ENCODE data around the gene NFIA.

NFIA gene

DNA sequence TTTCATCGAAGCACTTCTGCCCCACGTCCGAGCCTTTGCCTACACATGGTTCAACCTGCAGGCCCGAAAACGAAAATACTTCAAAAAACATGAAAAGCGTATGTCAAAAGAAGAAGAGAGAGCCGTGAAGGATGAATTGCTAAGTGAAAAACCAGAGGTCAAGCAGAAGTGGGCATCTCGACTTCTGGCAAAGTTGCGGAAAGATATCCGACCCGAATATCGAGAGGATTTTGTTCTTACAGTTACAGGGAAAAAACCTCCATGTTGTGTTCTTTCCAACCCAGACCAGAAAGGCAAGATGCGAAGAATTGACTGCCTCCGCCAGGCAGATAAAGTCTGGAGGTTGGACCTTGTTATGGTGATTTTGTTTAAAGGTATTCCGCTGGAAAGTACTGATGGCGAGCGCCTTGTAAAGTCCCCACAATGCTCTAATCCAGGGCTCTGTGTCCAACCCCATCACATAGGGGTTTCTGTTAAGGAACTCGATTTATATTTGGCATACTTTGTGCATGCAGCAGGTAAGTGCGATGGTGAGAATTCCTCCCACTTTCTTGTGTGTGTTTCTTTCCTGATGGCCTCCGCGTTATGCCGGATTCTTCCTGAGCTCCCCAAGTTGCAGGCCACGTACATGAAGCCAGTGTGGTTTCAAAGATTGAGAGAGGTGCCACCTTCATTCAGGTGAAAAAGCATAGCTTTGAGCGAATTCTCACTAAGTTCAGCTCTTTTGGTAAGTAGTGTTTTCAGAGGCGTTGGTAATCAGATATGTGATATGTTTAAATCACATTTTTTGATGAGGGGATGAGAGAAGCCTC lies 6.0 kb downstream of the NFIA start:
- H3K4me2 ChIP-seq (ENCODE audit: low read length), result peak overlapping the region; percentile 94

DNA sequence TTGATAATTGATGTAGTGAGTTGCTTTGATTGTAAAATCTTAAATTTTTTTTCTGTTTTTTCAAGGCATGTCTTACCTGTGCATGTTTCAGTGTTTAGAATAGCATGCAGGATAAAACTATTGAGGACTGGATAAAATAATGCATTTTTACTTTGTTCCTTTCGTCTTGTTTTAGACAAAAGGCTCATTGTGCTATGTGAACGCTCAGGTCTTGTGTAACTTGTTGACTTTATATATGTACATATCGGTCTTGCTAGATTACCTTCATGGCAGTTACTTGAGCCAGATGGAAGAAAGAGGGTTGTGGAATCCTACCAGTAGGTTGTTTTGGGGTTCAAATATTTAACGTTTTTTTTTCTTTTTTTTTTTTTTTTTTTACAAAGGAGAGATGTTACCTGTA lies 7.0 kb downstream of the NFIA start:
- Histone ChIP-seq H3K27me3 (ENCODE audit: control insufficient read depth, insufficient read depth, low read length) (no peaks in the 10 kb centered on the region), H3K9me3 (replicated peaks; ENCODE audit: low read length) (no peaks in the 10 kb centered on the region), H3K4me2 (ENCODE audit: low read length) (peak overlapping the region; percentile 94), H3K9ac (ENCODE audit: low read depth, low read length) (peak overlapping the region; percentile 88), H3K4me1 (ENCODE audit: control insufficient read depth, insufficient read depth, low read length) (peaks cover 77% of the 10 kb centered on the region), H3K4me3 (ENCODE audit: low read length) (peak overlapping the region; percentile 69), H3K36me3 (ENCODE audit: insufficient read depth, low read length) (no peaks in the 10 kb centered on the region)

More for the DNA sequence above, 6.0 kb downstream of the NFIA start:
- H3K4me3 ChIP-seq (ENCODE audit: low read length), result peak overlapping the region; percentile 69
- H3K36me3 ChIP-seq (ENCODE audit: insufficient read depth, low read length), result no peaks in the 10 kb centered on the region
- H3K27me3 ChIP-seq (ENCODE audit: control insufficient read depth, insufficient read depth, low read length), result no peaks in the 10 kb centered on the region
- H3K9me3 ChIP-seq (replicated peaks; ENCODE audit: low read length), result no peaks in the 10 kb centered on the region
- H3K4me1 ChIP-seq (ENCODE audit: control insufficient read depth, insufficient read depth, low read length), result peaks cover 67% of the 10 kb centered on the region
- H3K9ac ChIP-seq (ENCODE audit: low read depth, low read length), result peak overlapping the region; percentile 88

GRCh38 chr1:61089741-61090140 lies 7.4 kb downstream of the NFIA start:
- H3K4me2 ChIP-seq (ENCODE audit: low read length), result peak overlapping the region; percentile 94
- no peaks in the 10 kb centered on the region for H3K27me3 ChIP-seq (ENCODE audit: control insufficient read depth, insufficient read depth, low read length)
- H3K9ac ChIP-seq (ENCODE audit: low read depth, low read length), result peak overlapping the region; percentile 88
- H3K36me3 ChIP-seq (ENCODE audit: insufficient read depth, low read length), result no peaks in the 10 kb centered on the region
- H3K4me1 ChIP-seq (ENCODE audit: control insufficient read depth, insufficient read depth, low read length), result peaks cover 81% of the 10 kb centered on the region
- no peak overlapping the region for H3K4me3 ChIP-seq (ENCODE audit: low read length)
- H3K9me3 ChIP-seq (replicated peaks; ENCODE audit: low read length), result no peaks in the 10 kb centered on the region

- Histone ChIP-seq H3K4me2 (ENCODE audit: low read length) (peak overlapping the region; percentile 94), H3K36me3 (ENCODE audit: insufficient read depth, low read length) (no peaks in the 10 kb centered on the region), H3K4me3 (ENCODE audit: low read length) (peak overlapping the region; percentile 53), H3K27me3 (ENCODE audit: control insufficient read depth, insufficient read depth, low read length) (no peaks in the 10 kb centered on the region), H3K9me3 (replicated peaks; ENCODE audit: low read length) (no peaks in the 10 kb centered on the region), H3K9ac (ENCODE audit: low read depth, low read length) (peak overlapping the region; percentile 47), H3K4me1 (ENCODE audit: control insufficient read depth, insufficient read depth, low read length) (peaks cover 80% of the 10 kb centered on the region)
Observed at GRCh38 chr1:61090546-61091202, 8.3 kb downstream of the NFIA start.

DNA sequence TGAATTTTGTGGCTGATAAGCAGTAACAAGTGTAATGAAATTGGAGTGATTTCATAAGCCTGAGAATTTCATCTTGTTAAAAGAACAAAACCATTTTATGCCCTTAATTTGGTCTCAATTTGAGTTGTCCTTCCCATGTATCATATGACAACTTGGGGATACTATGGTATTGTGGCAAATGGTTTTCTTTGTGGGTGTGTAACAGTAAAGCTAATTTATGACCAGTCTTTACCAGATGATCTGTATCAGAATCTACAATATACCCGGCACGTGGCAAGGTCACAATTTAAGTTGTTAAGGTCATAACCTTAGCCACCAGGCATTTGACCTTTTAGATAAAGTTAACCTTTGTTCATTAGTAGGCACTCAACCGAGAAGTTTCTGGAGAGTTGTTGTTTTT lies 9.1 kb downstream of the NFIA start:
- Histone ChIP-seq H3K27me3 (ENCODE audit: control insufficient read depth, insufficient read depth, low read length) (no peaks in the 10 kb centered on the region), H3K9me3 (replicated peaks; ENCODE audit: low read length) (no peaks in the 10 kb centered on the region), H3K9ac (ENCODE audit: low read depth, low read length) (no peak overlapping the region), H3K36me3 (ENCODE audit: insufficient read depth, low read length) (no peaks in the 10 kb centered on the region), H3K4me1 (ENCODE audit: control insufficient read depth, insufficient read depth, low read length) (peaks cover 73% of the 10 kb centered on the region), H3K4me2 (ENCODE audit: low read length) (peak overlapping the region; percentile 94), H3K4me3 (ENCODE audit: low read length) (no peak overlapping the region)

- Histone ChIP-seq H3K9ac (ENCODE audit: low read depth, low read length) (no peak overlapping the region), H3K36me3 (ENCODE audit: insufficient read depth, low read length) (no peaks in the 10 kb centered on the region), H3K27me3 (ENCODE audit: control insufficient read depth, insufficient read depth, low read length) (no peaks in the 10 kb centered on the region), H3K9me3 (replicated peaks; ENCODE audit: low read length) (no peaks in the 10 kb centered on the region), H3K4me1 (ENCODE audit: control insufficient read depth, insufficient read depth, low read length) (peaks cover 75% of the 10 kb centered on the region), H3K4me3 (ENCODE audit: low read length) (no peak overlapping the region), H3K4me2 (ENCODE audit: low read length) (peak overlapping the region; percentile 7)
Observed at GRCh38 chr1:61092642-61093041, 10.3 kb downstream of the NFIA start.

DNA sequence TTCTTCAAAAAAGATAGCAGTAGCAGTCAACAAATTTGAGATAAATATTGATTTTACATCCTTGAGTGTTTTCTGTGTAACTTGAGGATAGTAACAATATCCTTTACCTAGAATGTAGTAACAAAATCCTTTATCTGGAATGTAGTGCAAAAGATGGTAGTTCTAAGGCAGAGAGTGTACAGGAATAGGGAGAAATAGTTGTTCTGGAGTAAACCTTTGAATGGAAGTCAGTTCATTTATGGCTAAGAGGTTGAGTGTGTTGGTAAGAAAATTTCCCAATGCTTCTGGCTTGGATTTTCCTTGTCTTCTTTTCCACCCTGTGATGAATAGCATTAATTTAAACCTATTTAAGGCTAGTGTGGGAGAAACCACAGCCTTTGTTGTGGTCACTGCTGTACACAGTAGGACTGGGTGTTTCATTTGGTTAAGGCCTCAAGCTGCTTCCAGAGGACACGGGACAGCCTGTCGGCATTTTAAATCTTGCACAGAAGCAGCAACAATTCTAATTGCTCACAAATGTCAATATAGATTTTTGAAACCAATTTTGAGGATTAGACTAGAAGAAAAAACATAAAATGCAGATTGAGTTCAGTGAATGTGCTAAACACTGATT lies 11.3 kb downstream of the NFIA start:
- peak overlapping the region; percentile 20 for H3K4me3 ChIP-seq (ENCODE audit: low read length)
- H3K36me3 ChIP-seq (ENCODE audit: insufficient read depth, low read length), result no peaks in the 10 kb centered on the region
- H3K4me2 ChIP-seq (ENCODE audit: low read length), result peak overlapping the region; percentile 59
- peak overlapping the region; percentile 20 for H3K9ac ChIP-seq (ENCODE audit: low read depth, low read length)
- no peaks in the 10 kb centered on the region for H3K9me3 ChIP-seq (replicated peaks; ENCODE audit: low read length)
- H3K27me3 ChIP-seq (ENCODE audit: control insufficient read depth, insufficient read depth, low read length), result no peaks in the 10 kb centered on the region
- peaks cover 73% of the 10 kb centered on the region for H3K4me1 ChIP-seq (ENCODE audit: control insufficient read depth, insufficient read depth, low read length)

DNA sequence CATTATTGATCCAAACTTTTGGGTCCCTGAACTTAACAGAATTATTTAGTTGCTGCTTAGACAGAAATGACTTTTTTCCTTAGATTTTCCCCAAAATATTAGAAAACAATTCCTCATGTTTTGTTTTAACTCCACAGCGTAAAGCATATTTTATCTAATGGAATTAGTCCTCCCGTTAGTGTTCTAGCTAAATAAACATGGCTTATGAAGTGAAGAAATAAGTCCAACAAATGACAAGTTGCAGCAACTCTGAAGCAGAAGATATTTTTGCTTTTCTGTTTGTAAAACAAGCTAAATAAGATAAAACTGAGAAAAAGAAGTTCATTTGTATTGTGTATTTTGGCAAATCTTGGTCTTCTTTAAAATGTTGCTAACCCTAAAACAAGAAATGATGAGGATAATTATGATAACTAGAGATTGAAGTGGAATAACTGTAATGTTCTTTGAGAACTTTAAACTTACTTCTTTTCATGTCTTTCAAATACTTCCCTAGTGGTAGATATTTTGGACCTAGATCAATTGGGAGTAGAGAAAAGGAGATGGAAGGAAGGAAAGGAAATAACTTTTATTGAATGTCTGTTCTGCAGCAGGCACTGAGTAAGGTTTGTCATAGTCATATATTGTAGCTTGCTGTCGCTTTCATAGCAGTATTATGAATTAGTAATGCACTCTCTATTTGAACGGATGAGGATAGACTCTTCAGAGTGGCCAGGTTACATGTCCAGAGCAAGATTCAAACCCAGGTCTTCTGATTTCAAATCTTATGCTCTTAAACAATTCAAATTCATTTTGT lies 12.5 kb downstream of the NFIA start:
- no peaks in the 10 kb centered on the region for H3K9me3 ChIP-seq (replicated peaks; ENCODE audit: low read length)
- H3K9ac ChIP-seq (ENCODE audit: low read depth, low read length), result peak overlapping the region; percentile 20
- H3K4me2 ChIP-seq (ENCODE audit: low read length), result peak overlapping the region; percentile 59
- H3K36me3 ChIP-seq (ENCODE audit: insufficient read depth, low read length), result no peaks in the 10 kb centered on the region
- peak overlapping the region; percentile 20 for H3K4me3 ChIP-seq (ENCODE audit: low read length)
- H3K4me1 ChIP-seq (ENCODE audit: control insufficient read depth, insufficient read depth, low read length), result peaks cover 62% of the 10 kb centered on the region
- no peaks in the 10 kb centered on the region for H3K27me3 ChIP-seq (ENCODE audit: control insufficient read depth, insufficient read depth, low read length)

GRCh38 chr1:61095470-61095812 lies 13.1 kb downstream of the NFIA start:
- peak overlapping the region; percentile 59 for H3K4me2 ChIP-seq (ENCODE audit: low read length)
- H3K4me1 ChIP-seq (ENCODE audit: control insufficient read depth, insufficient read depth, low read length), result peaks cover 56% of the 10 kb centered on the region
- H3K9ac ChIP-seq (ENCODE audit: low read depth, low read length), result no peak overlapping the region
- H3K4me3 ChIP-seq (ENCODE audit: low read length), result no peak overlapping the region
- no peaks in the 10 kb centered on the region for H3K9me3 ChIP-seq (replicated peaks; ENCODE audit: low read length)
- H3K27me3 ChIP-seq (ENCODE audit: control insufficient read depth, insufficient read depth, low read length), result no peaks in the 10 kb centered on the region
- H3K36me3 ChIP-seq (ENCODE audit: insufficient read depth, low read length), result no peaks in the 10 kb centered on the region

DNA sequence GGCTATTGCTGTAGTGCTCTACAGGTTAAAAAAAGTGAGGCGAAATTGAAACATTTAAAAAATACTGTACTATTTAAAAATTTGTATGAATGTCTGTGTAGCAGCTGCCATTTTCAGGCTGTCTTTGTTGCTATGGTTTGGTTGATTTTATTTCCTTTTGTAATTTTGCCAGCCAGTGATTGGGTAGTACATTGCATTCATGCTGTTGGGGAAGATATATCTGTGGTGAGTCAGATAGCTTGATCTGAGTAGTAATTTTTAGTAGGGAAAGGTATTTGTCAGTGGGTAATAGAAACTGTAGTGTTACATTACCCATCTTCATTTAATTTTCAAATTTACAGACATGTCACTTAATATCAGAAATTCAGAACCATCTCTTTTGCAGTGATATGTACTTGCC lies 15.0 kb downstream of the NFIA start:
- Histone ChIP-seq H3K4me1 (ENCODE audit: control insufficient read depth, insufficient read depth, low read length) (peaks cover 47% of the 10 kb centered on the region), H3K27me3 (ENCODE audit: control insufficient read depth, insufficient read depth, low read length) (no peaks in the 10 kb centered on the region), H3K4me3 (ENCODE audit: low read length) (no peak overlapping the region), H3K36me3 (ENCODE audit: insufficient read depth, low read length) (no peaks in the 10 kb centered on the region), H3K9me3 (replicated peaks; ENCODE audit: low read length) (no peaks in the 10 kb centered on the region), H3K9ac (ENCODE audit: low read depth, low read length) (no peak overlapping the region), H3K4me2 (ENCODE audit: low read length) (peak overlapping the region; percentile 56)

DNA sequence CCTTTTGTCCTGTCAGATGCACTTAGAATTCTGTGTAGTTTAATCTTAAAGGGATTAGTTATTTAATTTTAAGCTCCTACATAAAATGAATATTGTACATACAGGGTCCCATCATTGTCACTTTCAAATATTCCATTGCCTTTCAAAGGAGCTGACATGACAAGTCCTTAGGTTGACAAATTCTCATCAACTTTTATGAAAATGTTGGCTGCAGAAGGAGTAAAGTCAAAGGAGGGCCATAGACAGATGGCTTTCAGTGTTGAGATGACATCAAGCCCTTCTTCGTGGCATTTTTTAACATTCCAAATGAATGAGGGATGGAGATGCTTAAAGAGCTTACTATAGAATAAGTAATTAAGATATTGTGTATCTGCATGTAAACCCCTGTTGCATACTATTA lies 15.4 kb downstream of the NFIA start:
- Histone ChIP-seq H3K36me3 (ENCODE audit: insufficient read depth, low read length) (no peaks in the 10 kb centered on the region), H3K9me3 (replicated peaks; ENCODE audit: low read length) (no peaks in the 10 kb centered on the region), H3K4me2 (ENCODE audit: low read length) (peak overlapping the region; percentile 56), H3K9ac (ENCODE audit: low read depth, low read length) (no peak overlapping the region), H3K27me3 (ENCODE audit: control insufficient read depth, insufficient read depth, low read length) (no peaks in the 10 kb centered on the region), H3K4me3 (ENCODE audit: low read length) (no peak overlapping the region), H3K4me1 (ENCODE audit: control insufficient read depth, insufficient read depth, low read length) (peaks cover 44% of the 10 kb centered on the region)

Data from skeletal muscle satellite cell (primary cell).